Nephron (organoid): ENCODE results near the gene FYCO1.

Source experiments
- H3K27ac Mint-ChIP-seq, 3 experiments: 2 replicates each; pipeline ENCODE4 v1.8.0; 2020; ENCODE audit warnings: mixed read lengths in 3 of 3, mild to moderate bottlenecking in 2 of 3, moderate library complexity in 1 of 3
- H3K27me3 Mint-ChIP-seq: 2 replicates; pipeline ENCODE4 v1.8.0; 2021; ENCODE audit warnings: low read depth, mild to moderate bottlenecking, moderate library complexity, mixed read lengths
- H3K36me3 Mint-ChIP-seq: 2 replicates; pipeline ENCODE4 v1.8.0; 2020; ENCODE audit warnings: low read depth, mixed read lengths
- H3K4me1 Mint-ChIP-seq: 2 replicates; pipeline ENCODE4 v1.8.0; 2020; ENCODE audit warnings: mixed read lengths
- H3K4me3 Mint-ChIP-seq, 3 experiments: 2 replicates each; pipeline ENCODE4 v1.8.0; 2020; ENCODE audit warnings: mild to moderate bottlenecking in 3 of 3, mixed read lengths in 3 of 3, moderate library complexity in 2 of 3
- H3K9me3 Mint-ChIP-seq: 2 replicates; pipeline ENCODE4 v1.8.0; 2020; ENCODE audit warnings: mixed read lengths
- TF ChIP-seq, protein P1 (sequence below), 3 experiments: fragments of 200-600 bp; sonication (generic); IDR thresholded peaks; one replicate each; pipeline ENCODE4 v1.5.0; 2021; ENCODE audit warnings: antibody characterized with exemption in 3 of 3; ENCODE audit not compliant: unreplicated experiment in 3 of 3

Gene FYCO1

GRCh38 chr3:45983770-45984169 lies 11.9 kb downstream of the FYCO1 start:
- Mint-ChIP-seq H3K27me3 (no peaks in the 10 kb centered on the region), H3K27ac (no peak overlapping the region), H3K4me3 (no peak overlapping the region), H3K36me3 (peaks cover 20% of the 10 kb centered on the region), H3K4me1 (peaks cover 49% of the 10 kb centered on the region), H3K9me3 (no peaks in the 10 kb centered on the region)
- TF ChIP-seq, protein P1, sequence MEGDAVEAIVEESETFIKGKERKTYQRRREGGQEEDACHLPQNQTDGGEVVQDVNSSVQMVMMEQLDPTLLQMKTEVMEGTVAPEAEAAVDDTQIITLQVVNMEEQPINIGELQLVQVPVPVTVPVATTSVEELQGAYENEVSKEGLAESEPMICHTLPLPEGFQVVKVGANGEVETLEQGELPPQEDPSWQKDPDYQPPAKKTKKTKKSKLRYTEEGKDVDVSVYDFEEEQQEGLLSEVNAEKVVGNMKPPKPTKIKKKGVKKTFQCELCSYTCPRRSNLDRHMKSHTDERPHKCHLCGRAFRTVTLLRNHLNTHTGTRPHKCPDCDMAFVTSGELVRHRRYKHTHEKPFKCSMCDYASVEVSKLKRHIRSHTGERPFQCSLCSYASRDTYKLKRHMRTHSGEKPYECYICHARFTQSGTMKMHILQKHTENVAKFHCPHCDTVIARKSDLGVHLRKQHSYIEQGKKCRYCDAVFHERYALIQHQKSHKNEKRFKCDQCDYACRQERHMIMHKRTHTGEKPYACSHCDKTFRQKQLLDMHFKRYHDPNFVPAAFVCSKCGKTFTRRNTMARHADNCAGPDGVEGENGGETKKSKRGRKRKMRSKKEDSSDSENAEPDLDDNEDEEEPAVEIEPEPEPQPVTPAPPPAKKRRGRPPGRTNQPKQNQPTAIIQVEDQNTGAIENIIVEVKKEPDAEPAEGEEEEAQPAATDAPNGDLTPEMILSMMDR (IDR thresholded peaks at IDR 0.05; ENCODE audit: unreplicated experiment in 3 of 3): no peak

DNA sequence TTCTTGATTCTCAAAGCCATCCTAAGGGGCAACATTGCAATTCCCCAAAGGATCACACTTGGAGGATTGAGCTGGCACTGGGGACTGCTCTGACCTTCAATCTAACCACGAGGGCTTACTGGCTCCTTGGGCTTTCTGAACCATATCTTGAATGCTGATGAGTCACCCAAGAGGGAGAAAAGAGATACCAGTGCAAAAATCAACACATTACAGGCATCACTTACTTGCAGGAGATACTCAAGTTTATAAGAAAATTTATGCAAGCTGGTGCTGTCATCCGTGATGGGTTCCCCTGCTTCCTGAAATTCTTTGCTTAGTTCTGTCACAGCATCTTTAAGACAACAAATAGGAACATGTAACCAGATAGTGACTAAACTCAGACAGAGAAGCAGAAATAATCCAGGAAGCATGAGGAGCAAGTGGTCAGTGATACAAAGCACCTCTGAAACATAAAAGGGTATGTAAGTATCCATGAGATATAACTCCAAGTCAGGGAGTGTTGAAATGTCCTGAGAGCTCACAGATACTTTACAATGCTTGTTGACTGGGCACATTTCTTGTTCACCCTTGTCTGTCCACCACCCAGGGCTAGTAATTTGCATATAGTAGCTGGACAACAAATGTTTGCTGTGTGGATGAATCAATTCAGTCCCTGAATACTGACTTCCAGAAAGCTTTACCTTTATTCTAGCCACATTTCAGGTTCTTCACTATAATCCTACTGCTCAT lies 14.1 kb downstream of the FYCO1 start:
- peaks cover 33% of the 10 kb centered on the region for H3K36me3 Mint-ChIP-seq
- no peak overlapping the region for H3K27ac Mint-ChIP-seq
- H3K9me3 Mint-ChIP-seq: no peaks in the 10 kb centered on the region
- no peak overlapping the region for H3K4me3 Mint-ChIP-seq
- TF ChIP-seq, protein P1 (IDR thresholded peaks at IDR 0.05; ENCODE audit: unreplicated experiment in 3 of 3): no peak
- H3K27me3 Mint-ChIP-seq: no peaks in the 10 kb centered on the region
- peaks cover 38% of the 10 kb centered on the region for H3K4me1 Mint-ChIP-seq

DNA sequence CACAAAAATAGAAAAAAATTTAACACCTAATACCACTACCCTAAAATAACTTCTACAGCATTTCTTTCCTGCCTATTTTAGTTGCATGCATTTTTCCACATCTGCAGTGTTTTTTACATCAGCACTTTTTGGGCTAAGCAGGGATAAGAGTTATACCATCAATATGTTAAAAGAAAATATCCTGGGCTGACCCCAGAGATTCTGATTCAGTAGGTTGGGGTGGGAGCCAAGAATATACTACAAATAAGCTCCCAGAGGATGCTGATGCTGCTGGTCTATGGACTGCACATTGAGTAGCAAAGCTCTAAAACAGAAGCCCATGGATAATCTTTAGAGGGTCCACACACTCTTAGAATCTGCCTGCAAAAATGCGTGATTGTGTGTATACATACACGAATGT lies 14.8 kb downstream of the FYCO1 start:
- TF ChIP-seq, protein P1 (IDR thresholded peaks at IDR 0.05; ENCODE audit: unreplicated experiment in 3 of 3): no peak
- no peak overlapping the region for H3K27ac Mint-ChIP-seq
- peaks cover 31% of the 10 kb centered on the region for H3K4me1 Mint-ChIP-seq
- peaks cover 38% of the 10 kb centered on the region for H3K36me3 Mint-ChIP-seq
- no peaks in the 10 kb centered on the region for H3K27me3 Mint-ChIP-seq
- H3K4me3 Mint-ChIP-seq: no peak overlapping the region
- no peaks in the 10 kb centered on the region for H3K9me3 Mint-ChIP-seq

- H3K4me3 Mint-ChIP-seq: no peak overlapping the region
- TF ChIP-seq, protein P1 (IDR thresholded peaks at IDR 0.05; ENCODE audit: unreplicated experiment in 3 of 3): no peak
- H3K27me3 Mint-ChIP-seq: no peaks in the 10 kb centered on the region
- H3K27ac Mint-ChIP-seq: no peak overlapping the region
- H3K36me3 Mint-ChIP-seq: peaks cover 41% of the 10 kb centered on the region
- peaks cover 26% of the 10 kb centered on the region for H3K4me1 Mint-ChIP-seq
- no peaks in the 10 kb centered on the region for H3K9me3 Mint-ChIP-seq
These were observed 15.3 kb downstream of the FYCO1 start for GRCh38 chr3:45980229-45980813.

DNA sequence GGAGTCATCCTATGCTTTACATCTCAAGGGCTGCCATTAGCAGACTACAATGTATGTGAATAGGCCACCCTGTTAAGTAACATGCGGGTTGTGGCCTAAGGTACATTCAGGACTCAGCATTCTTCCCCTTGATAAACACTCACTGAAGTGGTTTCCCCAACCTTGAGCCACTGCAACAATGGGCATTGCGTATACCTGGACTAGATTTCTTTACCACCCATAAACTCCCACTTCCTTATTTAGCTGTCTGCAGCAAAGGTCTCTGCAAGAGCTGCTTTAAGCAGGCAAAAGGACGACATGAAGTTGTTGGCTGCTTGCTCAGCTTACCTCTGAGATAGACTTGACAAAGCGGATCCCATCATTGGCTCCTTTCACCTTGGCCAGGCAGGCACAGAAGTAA lies 16.2 kb downstream of the FYCO1 start:
- Mint-ChIP-seq H3K9me3 (no peaks in the 10 kb centered on the region), H3K4me3 (no peak overlapping the region), H3K27me3 (no peaks in the 10 kb centered on the region), H3K4me1 (peaks cover 18% of the 10 kb centered on the region), H3K36me3 (peaks cover 42% of the 10 kb centered on the region), H3K27ac (no peak overlapping the region)
- TF ChIP-seq, protein P1 (IDR thresholded peaks at IDR 0.05; ENCODE audit: unreplicated experiment in 3 of 3): no peak
